ENCODE results near the gene NPC1L1. TPM values are rescaled to one million over a fixed set of nuclear protein-coding genes. Genes with fewer than 3 reads are reported as not detected.
A peak's percentile ranks its signal among the peaks of the same experiment; 100 is the strongest.

The NPC1L1 gene
- under 1 TPM in 1 of 3 donors, not detected in 2; 0.03 TPM for total RNA-seq

- H3K36me3 Mint-ChIP-seq (ENCODE audit: insufficient read depth): no peaks in the 10 kb centered on the region
Observed at GRCh38 chr7:44541028-44541869, at the start of gene NPC1L1. Gene NPC1L1 (minus strand): TSS chr7:44541330. CDS start chr7:44541259, 71 bp downstream.

GRCh38 chr7:44590910-44591309 is 49.8 kb upstream of the NPC1L1 start:
- Mint-ChIP-seq H3K27me3 (ENCODE audit: low read depth) (no peaks in the 10 kb centered on the region), H3K9me3 (no peaks in the 10 kb centered on the region), H3K4me3 (no peak overlapping the region), H3K36me3 (ENCODE audit: insufficient read depth) (no peaks in the 10 kb centered on the region), H3K4me1 (ENCODE audit: low read depth) (peaks cover 6% of the 10 kb centered on the region)
- DNase-seq: no peak
- ATAC-seq: no peak

More at GRCh38 chr7:44541028-44541869, at the start of gene NPC1L1:
- Mint-ChIP-seq H3K4me1 (ENCODE audit: low read depth) (no peaks in the 10 kb centered on the region), H3K4me3 (no peak within 1 kb of the TSS), H3K9me3 (no peaks in the 10 kb centered on the region), H3K27me3 (ENCODE audit: low read depth) (peaks cover 2% of the 10 kb centered on the region)
- DNase-seq: no peak
- ATAC-seq: no peak

GRCh38 chr7:44587843-44588711 is 46.9 kb upstream of the NPC1L1 start:
- peak; percentile 56 for DNase-seq
- Mint-ChIP-seq H3K27me3 (ENCODE audit: low read depth) (no peaks in the 10 kb centered on the region), H3K4me1 (ENCODE audit: low read depth) (peaks cover 7% of the 10 kb centered on the region), H3K36me3 (ENCODE audit: insufficient read depth) (no peaks in the 10 kb centered on the region), H3K4me3 (no peak overlapping the region), H3K9me3 (no peaks in the 10 kb centered on the region)
- peak; percentile 78 to 79 for ATAC-seq

GRCh38 chr7:44583146-44583865 is 42.2 kb upstream of the NPC1L1 start:
- Mint-ChIP-seq H3K27me3 (ENCODE audit: low read depth) (no peaks in the 10 kb centered on the region), H3K36me3 (ENCODE audit: insufficient read depth) (peaks cover 17% of the 10 kb centered on the region), H3K4me3 (peak overlapping the region; percentile 89), H3K4me1 (ENCODE audit: low read depth) (peaks cover 34% of the 10 kb centered on the region), H3K9me3 (no peaks in the 10 kb centered on the region)
- DNase-seq (no peak), ATAC-seq (no peak)

GRCh38 chr7:44581879-44582603 is 40.9 kb upstream of the NPC1L1 start, which contains the start of gene TMED4:
Gene TMED4 (minus strand): TSS chr7:44582231. CDS start chr7:44582206, 25 bp downstream.
- Mint-ChIP-seq H3K4me3 (peak within 1 kb of the TSS; percentile 89), H3K36me3 (ENCODE audit: insufficient read depth) (peaks cover 17% of the 10 kb centered on the region), H3K4me1 (ENCODE audit: low read depth) (peaks cover 30% of the 10 kb centered on the region), H3K27me3 (ENCODE audit: low read depth) (no peaks in the 10 kb centered on the region), H3K9me3 (no peaks in the 10 kb centered on the region)
- DNase-seq (peak; percentile 100), ATAC-seq (peak; percentile 90 to 91)

GRCh38 chr7:44580945-44581878 is 40.1 kb upstream of the NPC1L1 start:
- DNase-seq (peak; percentile 26), ATAC-seq (peak; percentile 35 to 44)
- Mint-ChIP-seq H3K9me3 (no peaks in the 10 kb centered on the region), H3K27me3 (ENCODE audit: low read depth) (no peaks in the 10 kb centered on the region), H3K36me3 (ENCODE audit: insufficient read depth) (peaks cover 18% of the 10 kb centered on the region), H3K4me3 (peak overlapping the region; percentile 89), H3K4me1 (ENCODE audit: low read depth) (peaks cover 31% of the 10 kb centered on the region)

- DNase-seq: no peak
- H3K4me3 Mint-ChIP-seq: no peak overlapping the region
- peaks cover 40% of the 10 kb centered on the region for H3K36me3 Mint-ChIP-seq (ENCODE audit: insufficient read depth)
- peaks cover 52% of the 10 kb centered on the region for H3K4me1 Mint-ChIP-seq (ENCODE audit: low read depth)
- no peak for ATAC-seq
- H3K9me3 Mint-ChIP-seq: no peaks in the 10 kb centered on the region
- no peaks in the 10 kb centered on the region for H3K27me3 Mint-ChIP-seq (ENCODE audit: low read depth)
Observed at GRCh38 chr7:44576228-44576627, 35.1 kb upstream of the NPC1L1 start.

GRCh38 chr7:44575054-44575453 is 33.9 kb upstream of the NPC1L1 start:
- Mint-ChIP-seq H3K36me3 (ENCODE audit: insufficient read depth) (peaks cover 42% of the 10 kb centered on the region), H3K9me3 (no peaks in the 10 kb centered on the region), H3K27me3 (ENCODE audit: low read depth) (no peaks in the 10 kb centered on the region), H3K4me1 (ENCODE audit: low read depth) (peaks cover 43% of the 10 kb centered on the region), H3K4me3 (peak overlapping the region; percentile 97)
- DNase-seq (no peak), ATAC-seq (no peak)

- H3K4me1 Mint-ChIP-seq (ENCODE audit: low read depth): peaks cover 37% of the 10 kb centered on the region
- peaks cover 42% of the 10 kb centered on the region for H3K36me3 Mint-ChIP-seq (ENCODE audit: insufficient read depth)
- no peaks in the 10 kb centered on the region for H3K9me3 Mint-ChIP-seq
- peak overlapping the region; percentile 97 for H3K4me3 Mint-ChIP-seq
- H3K27me3 Mint-ChIP-seq (ENCODE audit: low read depth): no peaks in the 10 kb centered on the region
- no peak for DNase-seq
- no peak for ATAC-seq
Observed at GRCh38 chr7:44574287-44574872, 33.2 kb upstream of the NPC1L1 start.

GRCh38 chr7:44573464-44574286 is 32.5 kb upstream of the NPC1L1 start, which contains the start of gene DDX56:
Gene DDX56 (minus strand): TSS chr7:44573908. CDS start chr7:44573895, 13 bp downstream.
- H3K4me1 Mint-ChIP-seq (ENCODE audit: low read depth): peaks cover 31% of the 10 kb centered on the region

GRCh38 chr7:44572771-44573170 is 31.6 kb upstream of the NPC1L1 start:
- H3K4me3 Mint-ChIP-seq: peak overlapping the region; percentile 97
- peaks cover 49% of the 10 kb centered on the region for H3K36me3 Mint-ChIP-seq (ENCODE audit: insufficient read depth)
- ATAC-seq (no peak), DNase-seq (no peak)
- no peaks in the 10 kb centered on the region for H3K27me3 Mint-ChIP-seq (ENCODE audit: low read depth)
- H3K9me3 Mint-ChIP-seq: no peaks in the 10 kb centered on the region
- H3K4me1 Mint-ChIP-seq (ENCODE audit: low read depth): peaks cover 31% of the 10 kb centered on the region

More at GRCh38 chr7:44573464-44574286, 32.5 kb upstream of the NPC1L1 start, which contains the start of gene DDX56:
- H3K4me3 Mint-ChIP-seq: peak within 1 kb of the TSS; percentile 97
- DNase-seq: peak; percentile 90
- no peaks in the 10 kb centered on the region for H3K9me3 Mint-ChIP-seq
- peaks cover 44% of the 10 kb centered on the region for H3K36me3 Mint-ChIP-seq (ENCODE audit: insufficient read depth)
- ATAC-seq: peak; percentile 97 to 98
- no peaks in the 10 kb centered on the region for H3K27me3 Mint-ChIP-seq (ENCODE audit: low read depth)

Measured in activated T-cell treated with anti-CD3 and anti-CD28 coated beads, Interleukin-2, amount 50 U/mL, for 4 hours (primary cell).